MM.1S (cell line): ENCODE results near the gene IQSEC1.

Experiments used
- DNase-seq: peaks from one replicate; pipeline ENCODE4 v3.0.0-alpha.2; 2015
- H2AFZ ChIP-seq: fragments of 300-600 bp; sonication (generic); 2 replicates; pipeline ENCODE4 v1.6.0; 2016; ENCODE audit warnings: antibody characterized with exemption, low read length
- H3F3A ChIP-seq: fragments of 300-600 bp; sonication (generic); 2 replicates; pipeline ENCODE4 v1.6.1; 2016; ENCODE audit warnings: mild to moderate bottlenecking, antibody characterized with exemption, low read length, moderate library complexity, mixed read lengths; ENCODE audit not compliant: insufficient read depth
- H3K27ac ChIP-seq: fragments of 300-600 bp; sonication (generic); 2 replicates; pipeline ENCODE4 v1.5.1; 2016; ENCODE audit warnings: mild to moderate bottlenecking, low read length
- H3K27me3 ChIP-seq: fragments of 300-600 bp; sonication (generic); replicated peaks from 2 replicates; pipeline ENCODE4 v1.6.0; 2016; ENCODE audit warnings: low read length; ENCODE audit not compliant: insufficient read depth
- H3K36me3 ChIP-seq: fragments of 300-600 bp; sonication (generic); replicated peaks from 2 replicates; pipeline ENCODE4 v1.6.1; 2016; ENCODE audit warnings: mild to moderate bottlenecking, low read length, mixed read lengths; ENCODE audit not compliant: insufficient read depth
- H3K4me1 ChIP-seq: fragments of 300-600 bp; sonication (generic); 2 replicates; pipeline ENCODE4 v1.6.1; 2016; ENCODE audit warnings: low read length, mixed read lengths
- H3K4me2 ChIP-seq: fragments of 300-600 bp; sonication (generic); 2 replicates; pipeline ENCODE4 v1.6.0; 2016; ENCODE audit warnings: low read depth, low read length
- H3K4me3 ChIP-seq: fragments of 300-600 bp; sonication (generic); 2 replicates; pipeline ENCODE4 v1.5.1; 2016; ENCODE audit warnings: low read length, mixed read lengths
- H3K79me2 ChIP-seq: fragments of 300-600 bp; sonication (generic); 2 replicates; pipeline ENCODE4 v1.6.1; 2016; ENCODE audit warnings: mixed run types, low read length, mixed read lengths
- H3K9ac ChIP-seq: fragments of 300-600 bp; sonication (generic); 2 replicates; pipeline ENCODE4 v1.6.1; 2016; ENCODE audit warnings: low read length, mixed read lengths
- H3K9me2 ChIP-seq: fragments of 300-600 bp; sonication (generic); replicated peaks from 2 replicates; pipeline ENCODE4 v1.6.1; 2016; ENCODE audit warnings: mild to moderate bottlenecking, low read length, mixed read lengths; ENCODE audit not compliant: insufficient read depth
- H3K9me3 ChIP-seq: fragments of 300-600 bp; sonication (generic); replicated peaks from 2 replicates; pipeline ENCODE4 v1.6.1; 2016; ENCODE audit warnings: mild to moderate bottlenecking, low read length, mixed read lengths; ENCODE audit not compliant: insufficient read depth
- H4K20me1 ChIP-seq: fragments of 300-600 bp; sonication (generic); 2 replicates; pipeline ENCODE4 v1.6.1; 2016; ENCODE audit warnings: mild to moderate bottlenecking, low read length, moderate library complexity, mixed read lengths; ENCODE audit not compliant: insufficient read depth
- CTCF ChIP-seq: fragments of 300-600 bp; sonication (generic); IDR thresholded peaks from 2 replicates; pipeline ENCODE4 v1.5.1; 2016; ENCODE audit warnings: antibody characterized with exemption, low read length, mixed read lengths
- EZH2 ChIP-seq: fragments of 300-600 bp; sonication (generic); optimal IDR thresholded peaks from 2 replicates; pipeline ENCODE3; 2017; ENCODE audit warnings: low read depth, mild to moderate bottlenecking, antibody characterized with exemption, low read length, mixed read lengths
- EZH2phosphoT487 ChIP-seq: fragments of 300-600 bp; sonication (generic); IDR thresholded peaks from 2 replicates; pipeline ENCODE4 v1.6.1; 2018; ENCODE audit warnings: antibody characterized with exemption, low read length

The IQSEC1 gene

GRCh38 chr3:13083898-13084297, 10.7 kb upstream of the IQSEC1 start:
- peaks cover 12% of the 10 kb centered on the region; the same call in 1 of the 2 replicates for H3K4me1 ChIP-seq
- H3K9me3 ChIP-seq = no peaks in the 10 kb centered on the region
- no peak overlapping the region for H3K4me3 ChIP-seq
- no peak overlapping the region for H2AFZ ChIP-seq
- no peaks in the 10 kb centered on the region for H4K20me1 ChIP-seq
- TF ChIP-seq EZH2phosphoT487 = no peak
- no peak overlapping the region for H3K9ac ChIP-seq
- H3K27ac ChIP-seq = no peak overlapping the region
- no peak for DNase-seq
- H3K36me3 ChIP-seq = no peaks in the 10 kb centered on the region
- H3K9me2 ChIP-seq = no peaks in the 10 kb centered on the region
- H3K4me2 ChIP-seq = no peak overlapping the region
- no peaks in the 10 kb centered on the region for H3F3A ChIP-seq
- H3K79me2 ChIP-seq = no peaks in the 10 kb centered on the region
- no peaks in the 10 kb centered on the region for H3K27me3 ChIP-seq

GRCh38 chr3:13083254-13083653, 10.0 kb upstream of the IQSEC1 start:
- no peak overlapping the region for H2AFZ ChIP-seq
- no peaks in the 10 kb centered on the region for H3K79me2 ChIP-seq
- no peaks in the 10 kb centered on the region for H3K9me3 ChIP-seq
- no peak overlapping the region for H3K4me3 ChIP-seq
- H3K9ac ChIP-seq = no peak overlapping the region
- H3K36me3 ChIP-seq = no peaks in the 10 kb centered on the region
- DNase-seq = no peak
- no peaks in the 10 kb centered on the region for H3F3A ChIP-seq
- H3K9me2 ChIP-seq = no peaks in the 10 kb centered on the region
- no peaks in the 10 kb centered on the region for H4K20me1 ChIP-seq
- no peak overlapping the region for H3K4me2 ChIP-seq
- no peaks in the 10 kb centered on the region for H3K27me3 ChIP-seq
- H3K4me1 ChIP-seq = peaks cover 11% of the 10 kb centered on the region; the same call in 1 of the 2 replicates
- H3K27ac ChIP-seq = no peak overlapping the region
- TF ChIP-seq CTCF = no peak
- TF ChIP-seq EZH2phosphoT487 = no peak
- TF ChIP-seq EZH2 = no peak

- peaks cover 5% of the 10 kb centered on the region; the same call in 1 of the 2 replicates for H3K4me1 ChIP-seq
Measured at GRCh38 chr3:13082677-13083076, 9.4 kb upstream of the IQSEC1 start.

More at GRCh38 chr3:13082677-13083076, 9.4 kb upstream of the IQSEC1 start:
- Histone ChIP-seq H4K20me1 (no peaks in the 10 kb centered on the region), H2AFZ (no peak overlapping the region), H3K36me3 (no peaks in the 10 kb centered on the region), H3K4me2 (no peak overlapping the region), H3K9me2 (no peaks in the 10 kb centered on the region), H3K9me3 (no peaks in the 10 kb centered on the region), H3K9ac (no peak overlapping the region), H3K27me3 (no peaks in the 10 kb centered on the region), H3K79me2 (no peaks in the 10 kb centered on the region), H3K27ac (no peak overlapping the region), H3F3A (no peaks in the 10 kb centered on the region), H3K4me3 (no peak overlapping the region)
- no peak for DNase-seq
- TF ChIP-seq EZH2phosphoT487 = no peak
- no peak for TF ChIP-seq CTCF
- TF ChIP-seq EZH2 = no peak
